ENCODE results near the gene KIF18A.

- TF ChIP-seq CTCF (conservative IDR thresholded peaks at IDR 0.05; ENCODE audit: low read length) (no peak), EZH2phosphoT487 (IDR thresholded peaks at IDR 0.05; ENCODE audit: borderline replicate concordance, low read depth, low read length) (no peak)
Measured at GRCh38 chr11:27972522-27973170, 135.3 kb downstream of the KIF18A start.
